Hepatocyte (in vitro differentiated cells): ENCODE measurements around the gene ATN1.

Experiments used
- CTCF ChIP-seq: fragments of 200-600 bp; sonication (generic); IDR thresholded peaks from 2 replicates; pipeline ENCODE4 v1.5.1; 2016; ENCODE audit warnings: antibody characterized with exemption, mild to moderate bottlenecking; ENCODE audit not compliant: poor library complexity
- EZH2phosphoT487 ChIP-seq: fragments of 200-600 bp; sonication (generic); IDR thresholded peaks from one replicate; pipeline ENCODE4 v1.6.1; 2018; ENCODE audit warnings: antibody characterized with exemption, mild to moderate bottlenecking, low read depth, moderate library complexity; ENCODE audit not compliant: unreplicated experiment, severe bottlenecking

GRCh38 chr12:6950811-6951540 lies 23.2 kb downstream of the ATN1 start, which contains the start of gene PTPN6:
- TF ChIP-seq CTCF, result no peak
- no peak for TF ChIP-seq EZH2phosphoT487
